Panc1 (cell line): ENCODE results near the gene FXYD3.

ENCODE experiments used
- POLR2AphosphoS5 ChIP-seq: IDR thresholded peaks from 2 replicates; pipeline ENCODE4 v1.6.1; 2012; ENCODE audit warnings: mild to moderate bottlenecking, low read depth, low read length, moderate library complexity
- SIN3A ChIP-seq: IDR thresholded peaks from 2 replicates; pipeline ENCODE4 v1.6.1; 2012; ENCODE audit warnings: low read depth, mild to moderate bottlenecking, low read length, moderate library complexity, borderline replicate concordance; ENCODE audit not compliant: insufficient read depth
- TCF7L2 ChIP-seq: IDR thresholded peaks from 2 replicates; pipeline ENCODE4 v1.6.1; 2011; ENCODE audit warnings: mild to moderate bottlenecking, low read depth, low read length, inconsistent platforms
- TF ChIP-seq, protein P1 (sequence below): fragments of 450-650 bp; IDR thresholded peaks from 2 replicates; pipeline ENCODE4 v1.5.1; 2017; ENCODE audit warnings: mild to moderate bottlenecking
- TF ChIP-seq, protein P2 (sequence below), 2 experiments: IDR thresholded peaks; 2 replicates each; pipeline ENCODE4 v1.6.1; 2011 to 2012; ENCODE audit warnings: low read depth in 2 of 2, control low read depth in 1 of 2, low read length in 1 of 2, mild to moderate bottlenecking in 1 of 2, moderate library complexity in 1 of 2; ENCODE audit not compliant: insufficient read depth in 1 of 2

DNA sequence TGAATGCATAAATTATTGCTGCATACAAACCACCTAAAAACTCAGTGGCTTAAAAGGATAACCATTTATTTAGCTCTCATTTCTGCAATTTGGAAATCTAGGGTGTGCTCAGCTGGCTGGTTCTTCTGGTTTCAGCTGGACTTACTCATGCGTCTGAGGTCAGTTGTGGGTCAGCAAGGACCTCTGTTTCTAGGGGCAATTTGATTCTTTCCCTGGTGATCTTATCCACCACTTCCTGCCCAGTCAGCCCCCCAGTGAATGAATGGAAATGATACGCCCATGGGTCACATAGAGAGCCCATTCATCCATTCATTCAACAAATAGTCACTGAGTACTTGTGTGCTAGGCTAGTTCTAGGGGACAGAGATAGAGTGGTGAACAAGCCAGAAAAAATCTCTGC lies 48.8 kb downstream of the FXYD3 start:
- TF ChIP-seq, protein P1, sequence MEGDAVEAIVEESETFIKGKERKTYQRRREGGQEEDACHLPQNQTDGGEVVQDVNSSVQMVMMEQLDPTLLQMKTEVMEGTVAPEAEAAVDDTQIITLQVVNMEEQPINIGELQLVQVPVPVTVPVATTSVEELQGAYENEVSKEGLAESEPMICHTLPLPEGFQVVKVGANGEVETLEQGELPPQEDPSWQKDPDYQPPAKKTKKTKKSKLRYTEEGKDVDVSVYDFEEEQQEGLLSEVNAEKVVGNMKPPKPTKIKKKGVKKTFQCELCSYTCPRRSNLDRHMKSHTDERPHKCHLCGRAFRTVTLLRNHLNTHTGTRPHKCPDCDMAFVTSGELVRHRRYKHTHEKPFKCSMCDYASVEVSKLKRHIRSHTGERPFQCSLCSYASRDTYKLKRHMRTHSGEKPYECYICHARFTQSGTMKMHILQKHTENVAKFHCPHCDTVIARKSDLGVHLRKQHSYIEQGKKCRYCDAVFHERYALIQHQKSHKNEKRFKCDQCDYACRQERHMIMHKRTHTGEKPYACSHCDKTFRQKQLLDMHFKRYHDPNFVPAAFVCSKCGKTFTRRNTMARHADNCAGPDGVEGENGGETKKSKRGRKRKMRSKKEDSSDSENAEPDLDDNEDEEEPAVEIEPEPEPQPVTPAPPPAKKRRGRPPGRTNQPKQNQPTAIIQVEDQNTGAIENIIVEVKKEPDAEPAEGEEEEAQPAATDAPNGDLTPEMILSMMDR, result no peak
- TF ChIP-seq POLR2AphosphoS5 (no peak), SIN3A (no peak), TCF7L2 (no peak)
- TF ChIP-seq, protein P2, sequence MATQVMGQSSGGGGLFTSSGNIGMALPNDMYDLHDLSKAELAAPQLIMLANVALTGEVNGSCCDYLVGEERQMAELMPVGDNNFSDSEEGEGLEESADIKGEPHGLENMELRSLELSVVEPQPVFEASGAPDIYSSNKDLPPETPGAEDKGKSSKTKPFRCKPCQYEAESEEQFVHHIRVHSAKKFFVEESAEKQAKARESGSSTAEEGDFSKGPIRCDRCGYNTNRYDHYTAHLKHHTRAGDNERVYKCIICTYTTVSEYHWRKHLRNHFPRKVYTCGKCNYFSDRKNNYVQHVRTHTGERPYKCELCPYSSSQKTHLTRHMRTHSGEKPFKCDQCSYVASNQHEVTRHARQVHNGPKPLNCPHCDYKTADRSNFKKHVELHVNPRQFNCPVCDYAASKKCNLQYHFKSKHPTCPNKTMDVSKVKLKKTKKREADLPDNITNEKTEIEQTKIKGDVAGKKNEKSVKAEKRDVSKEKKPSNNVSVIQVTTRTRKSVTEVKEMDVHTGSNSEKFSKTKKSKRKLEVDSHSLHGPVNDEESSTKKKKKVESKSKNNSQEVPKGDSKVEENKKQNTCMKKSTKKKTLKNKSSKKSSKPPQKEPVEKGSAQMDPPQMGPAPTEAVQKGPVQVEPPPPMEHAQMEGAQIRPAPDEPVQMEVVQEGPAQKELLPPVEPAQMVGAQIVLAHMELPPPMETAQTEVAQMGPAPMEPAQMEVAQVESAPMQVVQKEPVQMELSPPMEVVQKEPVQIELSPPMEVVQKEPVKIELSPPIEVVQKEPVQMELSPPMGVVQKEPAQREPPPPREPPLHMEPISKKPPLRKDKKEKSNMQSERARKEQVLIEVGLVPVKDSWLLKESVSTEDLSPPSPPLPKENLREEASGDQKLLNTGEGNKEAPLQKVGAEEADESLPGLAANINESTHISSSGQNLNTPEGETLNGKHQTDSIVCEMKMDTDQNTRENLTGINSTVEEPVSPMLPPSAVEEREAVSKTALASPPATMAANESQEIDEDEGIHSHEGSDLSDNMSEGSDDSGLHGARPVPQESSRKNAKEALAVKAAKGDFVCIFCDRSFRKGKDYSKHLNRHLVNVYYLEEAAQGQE (IDR thresholded peaks at IDR 0.05; ENCODE audit: insufficient read depth in 1 of 2, low read depth in 2 of 2, low read length in 1 of 2), result no peak
